ENCODE measurements around the gene CGN. TPM values are rescaled to one million over a fixed set of nuclear protein-coding genes. Genes with fewer than 3 reads are reported as not detected.

CGN gene
- total RNA-seq, 4 donors from 2014 or later = 0.44 to 0.98 TPM; not detected in 2

DNA sequence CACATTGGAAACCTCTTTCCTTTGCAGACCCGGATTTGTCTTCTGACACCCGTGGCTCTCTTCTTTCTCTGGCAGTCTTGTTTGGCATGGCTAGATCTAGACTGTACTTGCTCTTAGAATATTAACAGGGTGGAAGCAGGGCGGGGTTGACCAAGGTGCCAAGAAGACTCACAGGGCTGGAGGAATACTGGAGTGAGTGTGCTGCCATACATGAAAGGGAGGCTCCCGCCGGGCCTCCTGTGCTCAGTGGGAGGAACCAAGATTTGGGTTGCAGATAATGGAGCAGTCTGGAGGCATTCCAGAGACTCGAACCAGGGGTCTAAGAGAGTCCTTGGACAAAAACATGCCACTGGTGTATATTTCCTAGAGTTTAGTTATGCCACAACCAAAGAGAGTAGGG, 73.1 kb downstream of the CGN start:
- TF ChIP-seq, protein P1, sequence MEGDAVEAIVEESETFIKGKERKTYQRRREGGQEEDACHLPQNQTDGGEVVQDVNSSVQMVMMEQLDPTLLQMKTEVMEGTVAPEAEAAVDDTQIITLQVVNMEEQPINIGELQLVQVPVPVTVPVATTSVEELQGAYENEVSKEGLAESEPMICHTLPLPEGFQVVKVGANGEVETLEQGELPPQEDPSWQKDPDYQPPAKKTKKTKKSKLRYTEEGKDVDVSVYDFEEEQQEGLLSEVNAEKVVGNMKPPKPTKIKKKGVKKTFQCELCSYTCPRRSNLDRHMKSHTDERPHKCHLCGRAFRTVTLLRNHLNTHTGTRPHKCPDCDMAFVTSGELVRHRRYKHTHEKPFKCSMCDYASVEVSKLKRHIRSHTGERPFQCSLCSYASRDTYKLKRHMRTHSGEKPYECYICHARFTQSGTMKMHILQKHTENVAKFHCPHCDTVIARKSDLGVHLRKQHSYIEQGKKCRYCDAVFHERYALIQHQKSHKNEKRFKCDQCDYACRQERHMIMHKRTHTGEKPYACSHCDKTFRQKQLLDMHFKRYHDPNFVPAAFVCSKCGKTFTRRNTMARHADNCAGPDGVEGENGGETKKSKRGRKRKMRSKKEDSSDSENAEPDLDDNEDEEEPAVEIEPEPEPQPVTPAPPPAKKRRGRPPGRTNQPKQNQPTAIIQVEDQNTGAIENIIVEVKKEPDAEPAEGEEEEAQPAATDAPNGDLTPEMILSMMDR (IDR thresholded peaks at IDR 0.05; ENCODE audit: low read depth) = no peak

GRCh38 chr1:151584780-151585179, 73.6 kb downstream of the CGN start:
- TF ChIP-seq, protein P1 (IDR thresholded peaks at IDR 0.05; ENCODE audit: low read depth) = no peak

DNA sequence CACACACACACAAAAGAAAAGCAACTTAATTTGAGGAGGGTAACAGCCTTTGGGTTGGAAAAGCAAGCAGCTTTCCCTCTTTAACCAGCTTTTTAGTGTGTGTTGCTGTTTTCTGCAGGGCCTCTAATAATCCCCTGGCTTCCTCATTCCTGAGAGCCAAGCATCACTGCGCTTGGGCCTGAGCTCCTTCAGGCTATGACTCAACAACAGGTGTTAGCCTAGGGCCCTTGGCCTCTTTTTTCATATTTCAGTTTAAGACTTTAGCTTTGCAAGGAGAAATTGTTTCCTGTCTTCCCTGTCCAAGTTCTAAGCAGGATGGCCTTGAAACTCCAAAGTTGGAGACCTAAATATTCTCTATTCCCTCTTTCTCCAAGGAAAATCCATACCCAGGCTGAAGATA, 74.4 kb downstream of the CGN start:
- TF ChIP-seq, protein P1 (IDR thresholded peaks at IDR 0.05; ENCODE audit: low read depth) = no peak

Small RNAs within 50 kb of the gene (small RNA-seq; reads per million reads assigned to genes)
- gene MIR554 (not detected), gene RF00405 (not detected)

Other genes with a start within 250 kb of the CGN start
- gene ZNF687, start 229.1 kb upstream of the CGN start, total RNA-seq = 10 to 100 TPM in 3 of 4 donors, 1 to 10 TPM in 1; 7.8 to 19.8 (median 17.7) TPM
- gene PI4KB, start 184.0 kb upstream of the CGN start, total RNA-seq = 10 to 100 TPM; 50.0 to 73.1 (median 56.0) TPM
- 10 to 100 TPM; 20.2 to 27.5 (median 22.8) TPM for gene RFX5, start 164.1 kb upstream of the CGN start, total RNA-seq
- gene SELENBP1, start 138.7 kb upstream of the CGN start, total RNA-seq = 100 to 1,000 TPM in 1 of 4 donors, 10 to 100 TPM in 3; 32.6 to 100 (median 54.7) TPM
- 100 to 1,000 TPM; 197 to 298 (median 246) TPM for gene PSMB4, start 111.8 kb upstream of the CGN start, total RNA-seq
- gene POGZ, start 51.9 kb upstream of the CGN start, total RNA-seq = 10 to 100 TPM; 39.9 to 51.6 (median 47.3) TPM
- gene TUFT1, start 28.9 kb downstream of the CGN start, total RNA-seq = 1 to 10 TPM; 3.8 to 7.5 (median 5.8) TPM
- gene SNX27, start 100.7 kb downstream of the CGN start, total RNA-seq = 10 to 100 TPM; 30.0 to 62.2 (median 46.6) TPM
- not detected for gene CELF3, start 205.4 kb downstream of the CGN start, total RNA-seq
- not detected for gene RIIAD1, start 210.1 kb downstream of the CGN start, total RNA-seq